Placental epithelial cell (primary cell): ENCODE measurements around the gene LRRC37A. TPM values are rescaled to one million over a fixed set of nuclear protein-coding genes. Genes with fewer than 3 reads are reported as not detected.

Experiments
- small RNA-seq: library from RNA; depleted of rRNA; stranded (forward); fragments of <200 nt; gene quantifications from one replicate; pipeline ENCODE3, GENCODE V24; 2012
- total RNA-seq: library from RNA; depleted of rRNA; stranded (reverse); fragments of >200 nt; gene quantifications from 2 replicates; pipeline ENCODE4 v1.2.3, GENCODE V29; 2012

The LRRC37A gene
- total RNA-seq = 3.7 and 5.5 TPM in 2 replicates

GRCh38 chr17:46294831-46295230 lies at the start of gene LRRC37A:
Gene LRRC37A, plus strand, starts transcription at chr17:46295131. Its CDS starts 3 bp downstream, at chr17:46295134.

GRCh38 chr17:46361755-46362154 lies 66.8 kb downstream of the LRRC37A start, which contains the start of gene ARL17B:
Gene ARL17B, minus strand, starts transcription at chr17:46361766. Its CDS starts 3,369 bp downstream, at chr17:46358397.

Small RNA genes within 50 kb of the gene (small RNA-seq; reads per million reads assigned to genes)
- not detected for gene RN7SL656P

Other genes with a start within 250 kb of the LRRC37A start
- gene KANSL1, start 101.7 kb upstream of the LRRC37A start, total RNA-seq = 138 and 160 TPM in 2 replicates
- gene ARL17B, start 66.6 kb downstream of the LRRC37A start, total RNA-seq = 5.4 and 5.5 TPM in 2 replicates
- 6.6 and 8.6 TPM in 2 replicates for gene LRRC37A2, start 217.3 kb downstream of the LRRC37A start, total RNA-seq